Measurements from ENCODE around the gene KCTD21. TPM values are rescaled to one million over a fixed set of nuclear protein-coding genes. Genes with fewer than 3 reads are reported as not detected.
"Not testable (repeated sequence)": the region's sequence is repeated elsewhere in the genome, so short reads cannot be mapped to it uniquely, and the experiment has no call there.

KCTD21 gene
- total RNA-seq, 1 experiment from 2014 or later: 3.0 TPM

- ChIA-PET CTCF (no interaction called here), POLR2A (no interaction called here)
- intact Hi-C loops (cut with micrococcal nuclease): no loop called here
Measured at GRCh38 chr11:78234006-78234405, 45.6 kb upstream of the KCTD21 start.

GRCh38 chr11:78233046-78233445 lies 44.6 kb upstream of the KCTD21 start:
- H3K36me3 ChIP-seq (ENCODE audit: control insufficient read depth in 1 of 2, insufficient read depth in 2 of 2, low read length in 2 of 2); H3K79me2 ChIP-seq (ENCODE audit: insufficient read depth, low read length); H3K9me2 ChIP-seq (ENCODE audit: insufficient read depth); H2AFZ ChIP-seq (ENCODE audit: low read depth, low read length, poor library complexity, severe bottlenecking); H3K27ac ChIP-seq (ENCODE audit: low read depth, low read length); H3K9ac ChIP-seq (ENCODE audit: low read length); ATAC-seq; H3K4me2 ChIP-seq (ENCODE audit: low read length); RAD21 ChIA-PET (ENCODE audit: low non-redundant PET in 1 of 2, low total read pairs in 2 of 2, uncharacterized antibody in 2 of 2, unreplicated experiment in 2 of 2); H3K9me3 ChIP-seq (ENCODE audit: control insufficient read depth in 1 of 2, insufficient read depth in 1 of 2, low read depth in 1 of 2, low read length in 2 of 2); H4K20me1 ChIP-seq (ENCODE audit: insufficient read depth); POLR2A ChIA-PET; intact Hi-C loops (cut with micrococcal nuclease); H3K4me1 ChIP-seq (ENCODE audit: control insufficient read depth in 1 of 2, insufficient read depth in 2 of 2, low read length in 2 of 2); CTCF ChIA-PET; BruUV-seq (replicated peaks); H3K27me3 ChIP-seq (ENCODE audit: insufficient read depth, low read length); H3K4me3 ChIP-seq (replicated peaks in 1 of 2; ENCODE audit: low read depth in 1 of 2, low read length in 2 of 2); DNase-seq (ENCODE audit: low read depth, low spot score): not testable (repeated sequence)

More at GRCh38 chr11:78234006-78234405, 45.6 kb upstream of the KCTD21 start:
- Histone ChIP-seq H3K4me2 (ENCODE audit: low read length) (no peak overlapping the region), H3K79me2 (ENCODE audit: insufficient read depth, low read length) (no peaks in the 10 kb centered on the region), H3K27ac (ENCODE audit: low read depth, low read length) (no peak overlapping the region), H2AFZ (ENCODE audit: low read depth, low read length, poor library complexity, severe bottlenecking) (no peak overlapping the region), H4K20me1 (ENCODE audit: insufficient read depth) (no peaks in the 10 kb centered on the region), H3K9ac (ENCODE audit: low read length) (no peak overlapping the region), H3K9me2 (ENCODE audit: insufficient read depth) (no peaks in the 10 kb centered on the region), H3K4me1 (ENCODE audit: control insufficient read depth in 1 of 2, insufficient read depth in 2 of 2, low read length in 2 of 2) (no peaks in the 10 kb centered on the region), H3K36me3 (ENCODE audit: control insufficient read depth in 1 of 2, insufficient read depth in 2 of 2, low read length in 2 of 2) (no peaks in the 10 kb centered on the region), H3K9me3 (ENCODE audit: control insufficient read depth in 1 of 2, insufficient read depth in 1 of 2, low read depth in 1 of 2, low read length in 2 of 2) (no peaks in the 10 kb centered on the region), H3K27me3 (ENCODE audit: insufficient read depth, low read length) (no peaks in the 10 kb centered on the region), H3K4me3 (replicated peaks in 1 of 2; ENCODE audit: low read depth in 1 of 2, low read length in 2 of 2) (no peak overlapping the region)
- TF ChIP-seq RAD21 (IDR thresholded peaks at IDR 0.05; ENCODE audit: low read depth) (no peak), JUND (IDR thresholded peaks at IDR 0.05) (no peak), SRF (IDR thresholded peaks at IDR 0.05; ENCODE audit: low read depth) (no peak), YY1 (IDR thresholded peaks at IDR 0.05; ENCODE audit: extremely low read depth, insufficient replicate concordance, low read depth, low read length) (no peak), CEBPB (IDR thresholded peaks at IDR 0.05; ENCODE audit: low read depth) (no peak), ZNF274 (IDR thresholded peaks at IDR 0.05; ENCODE audit: low read depth, low read length) (no peak), CTCF (IDR thresholded peaks at IDR 0.05 in 2 of 3, conservative IDR thresholded peaks at IDR 0.05 in 1 of 3; ENCODE audit: borderline replicate concordance in 1 of 3, insufficient read depth in 1 of 3, low read depth in 2 of 3, low read length in 2 of 3) (no peak), EZH2phosphoT487 (IDR thresholded peaks at IDR 0.05; ENCODE audit: borderline replicate concordance) (no peak), POLR2AphosphoS5 (IDR thresholded peaks at IDR 0.05; ENCODE audit: low read depth, low read length) (no peak), POLR2A (IDR thresholded peaks at IDR 0.05; ENCODE audit: borderline replicate concordance, extremely low read depth, insufficient read depth, insufficient read length) (no peak)
- RAD21 ChIA-PET (ENCODE audit: low non-redundant PET in 1 of 2, low total read pairs in 2 of 2, uncharacterized antibody in 2 of 2, unreplicated experiment in 2 of 2): no interaction called here
- no TSS peak for BruUV-seq (replicated peaks)
- no peak for ATAC-seq
- no peak for DNase-seq (ENCODE audit: low read depth, low spot score)

Measured in HCT116 (cell line).